B cell (primary cell): ENCODE measurements around the gene PCMTD2. TPM values are rescaled to one million over a fixed set of nuclear protein-coding genes. Genes with fewer than 3 reads are reported as not detected.

Experiments
- ATAC-seq: fragments of 200-7000 bp; cut with Tn5 transposase; one replicate; pipeline ENCODE4 v1.10.0; 2021; ENCODE audit warnings: low read depth, mild to moderate bottlenecking, moderate number of reproducible peaks, moderate library complexity
- CTCF ChIA-PET: fragments of 350-600 bp; sonication (Branson Sonifier 250); formaldehyde crosslinking; loops from one replicate; lab custom pipeline; 2021; ENCODE audit warnings: antibody characterized with exemption, inconsistent platforms; lab: Charles Lee
- POLR2A ChIA-PET: fragments of 350-600 bp; sonication (Branson Sonifier 250); formaldehyde crosslinking; loops from one replicate; lab custom pipeline; 2021; ENCODE audit warnings: antibody characterized with exemption; lab: Charles Lee
- DNase-seq: peaks from one replicate; pipeline ENCODE4 v3.0.0; 2013
- H2AFZ ChIP-seq: 2 replicates; pipeline ENCODE4 v1.6.1; 2012; ENCODE audit warnings: mild to moderate bottlenecking, low read depth, low read length; ENCODE audit not compliant: insufficient read depth, poor library complexity, severe bottlenecking
- H3K27ac ChIP-seq, 2 donors: 1 replicate in 1 of 2; 2 replicates in 1 of 2; pipeline ENCODE4 v1.5.1; 2012 to 2013; ENCODE audit warnings: low read length in 2 of 2, mild to moderate bottlenecking in 2 of 2, moderate library complexity in 1 of 2
- H3K27me3 ChIP-seq, 4 experiments: fragments of 200-600 bp in 1 of 4; sonication (generic) in 1 of 4; replicated peaks in 1 of 4; 1 replicate in 2 of 4; 2 replicates in 2 of 4; pipeline versions ENCODE4 v1.6.1 to v1.7.0; 2013 to 2016; ENCODE audit warnings: low read length in 3 of 4, mild to moderate bottlenecking in 2 of 4, mixed read lengths in 1 of 4, moderate library complexity in 1 of 4; ENCODE audit not compliant: insufficient read depth in 4 of 4, control insufficient read depth in 3 of 4; ENCODE audit errors: control extremely low read depth in 1 of 4
- H3K36me3 ChIP-seq, 2 experiments: replicated peaks in 1 of 2; 1 replicate in 1 of 2; 2 replicates in 1 of 2; pipeline versions ENCODE4 v1.6.1 to v1.7.1; 2013; ENCODE audit warnings: low read length in 1 of 2; ENCODE audit not compliant: insufficient read depth in 2 of 2, control insufficient read depth in 1 of 2; ENCODE audit errors: control extremely low read depth in 1 of 2, extremely low read depth in 1 of 2
- H3K4me1 ChIP-seq, 2 donors: fragments of 200-600 bp in 1 of 2; sonication (generic) in 1 of 2; 1 replicate in 1 of 2; 2 replicates in 1 of 2; pipeline versions ENCODE4 v1.5.1 to v1.6.1; 2013 to 2017; ENCODE audit warnings: low read length in 2 of 2; ENCODE audit not compliant: control insufficient read depth in 2 of 2, insufficient read depth in 2 of 2
- H3K4me2 ChIP-seq: replicated peaks from 2 replicates; pipeline ENCODE3; 2012; ENCODE audit warnings: mild to moderate bottlenecking, low read depth, low read length; ENCODE audit not compliant: poor library complexity, severe bottlenecking
- H3K4me3 ChIP-seq, 5 experiments: fragments of 200-600 bp in 1 of 5; sonication (generic) in 1 of 5; 1 replicate in 3 of 5; 2 replicates in 2 of 5; pipeline versions ENCODE4 v1.5.1 to v1.7.0; 2011 to 2016; ENCODE audit warnings: low read length in 4 of 5, mild to moderate bottlenecking in 4 of 5, low read depth in 2 of 5, control low read depth in 1 of 5, moderate library complexity in 1 of 5; ENCODE audit not compliant: insufficient read depth in 1 of 5; ENCODE audit errors: control extremely low read depth in 1 of 5, extremely low read depth in 1 of 5
- H3K79me2 ChIP-seq: fragments of 200-600 bp; sonication (generic); one replicate; pipeline ENCODE4 v1.6.0; 2016; ENCODE audit warnings: low read length; ENCODE audit not compliant: control insufficient read depth, insufficient read depth
- H3K9ac ChIP-seq: fragments of 200-600 bp; sonication (generic); 2 replicates; pipeline ENCODE4 v1.6.1; 2017; ENCODE audit warnings: mild to moderate bottlenecking, low read length, moderate library complexity
- H3K9me3 ChIP-seq, 3 donors: one replicate each; pipeline versions ENCODE4 v1.6.1 to v1.7.1; 2013; ENCODE audit warnings: low read length in 2 of 3; ENCODE audit not compliant: control insufficient read depth in 2 of 3, insufficient read depth in 1 of 3; ENCODE audit errors: control extremely low read depth in 1 of 3
- H4K20me1 ChIP-seq: 2 replicates; pipeline ENCODE4 v1.6.0; 2012; ENCODE audit warnings: mild to moderate bottlenecking, low read length; ENCODE audit not compliant: insufficient read depth, control insufficient read depth, poor library complexity, severe bottlenecking
- H3K27ac Mint-ChIP-seq: one replicate; pipeline ENCODE4 v1.8.0; 2021; ENCODE audit warnings: mixed read lengths
- H3K27me3 Mint-ChIP-seq: one replicate; pipeline ENCODE4 v1.8.0; 2021; ENCODE audit warnings: mixed read lengths
- H3K4me1 Mint-ChIP-seq: one replicate; pipeline ENCODE4 v1.8.0; 2021; ENCODE audit warnings: mixed read lengths
- H3K4me3 Mint-ChIP-seq: one replicate; pipeline ENCODE4 v1.8.0; 2021; ENCODE audit warnings: mixed read lengths
- H3K9me3 Mint-ChIP-seq: one replicate; pipeline ENCODE4 v1.8.0; 2022; ENCODE audit warnings: mixed read lengths; ENCODE audit not compliant: insufficient read depth
- EZH2 ChIP-seq: IDR thresholded peaks from 2 replicates; pipeline ENCODE4 v1.6.1; 2012; ENCODE audit warnings: borderline replicate concordance, low read depth, mild to moderate bottlenecking, moderate library complexity, low read length; ENCODE audit not compliant: insufficient read depth, poor library complexity, severe bottlenecking
- WGBS: methylation state at CpG from one replicate; pipeline ENCODE4 v1.1.5; 2013; ENCODE audit warnings: missing lambda C conversion rate; ENCODE audit not compliant: insufficient coverage; 5-methylcytosine and 5-hydroxymethylcytosine counted together
- intact Hi-C: fragments of 100-400 bp; cut with micrococcal nuclease; formaldehyde crosslinking; loops from one replicate; pipeline ENCODE4 v1.10.0; 2022
- polyA plus RNA-seq: library from polyadenylated mRNA; depleted of rRNA; stranded (reverse); fragments of >200 nt; gene quantifications from 2 replicates; pipeline ENCODE4 v1.2.3, GENCODE V29; 2012
- total RNA-seq, 2 donors: library from RNA; stranded (reverse); fragments of 120-200 nt in 1 of 2; gene quantifications; 1 replicate in 1 of 2; 2 replicates in 1 of 2; pipeline versions ENCODE4 v1.2.3 to v1.2.4, GENCODE V29; 2013 to 2022
- TF ChIP-seq, protein P1 (sequence below): fragments of 200-600 bp; IDR thresholded peaks from one replicate; pipeline ENCODE4 v1.8.0; 2022; ENCODE audit warnings: antibody characterized with exemption, mild to moderate bottlenecking

Gene PCMTD2
- total and polyA plus RNA-seq, 2 donors (not counting 1 experiment from before 2014, with no cell fraction given), result 39.8 to 131 TPM

- Histone ChIP-seq H3K27me3 (no peaks in the 10 kb centered on the region), H3K4me3 (no peak overlapping the region), H3K9me3 (no peaks in the 10 kb centered on the region), H2AFZ (no peak overlapping the region), H3K27ac (no peak overlapping the region), H3K4me1 (no peaks in the 10 kb centered on the region), H3K4me2 (no peak overlapping the region), H3K9ac (no peak overlapping the region), H3K79me2 (no peaks in the 10 kb centered on the region), H4K20me1 (no peaks in the 10 kb centered on the region), H3K36me3 (no peaks in the 10 kb centered on the region)
- H3K4me1 Mint-ChIP-seq, result peaks cover 6% of the 10 kb centered on the region
- H3K4me3 Mint-ChIP-seq, result no peak overlapping the region
- intact Hi-C loops, result no loop called here
- WGBS, result 45% methylated on average over 3 of the region's 3 CpGs
- ATAC-seq, result no peak
- ChIA-PET POLR2A (no interaction called here), CTCF (no interaction called here)
- DNase-seq, result no peak
- no peak overlapping the region for H3K27ac Mint-ChIP-seq
- no peak for TF ChIP-seq EZH2
- TF ChIP-seq, protein P1, sequence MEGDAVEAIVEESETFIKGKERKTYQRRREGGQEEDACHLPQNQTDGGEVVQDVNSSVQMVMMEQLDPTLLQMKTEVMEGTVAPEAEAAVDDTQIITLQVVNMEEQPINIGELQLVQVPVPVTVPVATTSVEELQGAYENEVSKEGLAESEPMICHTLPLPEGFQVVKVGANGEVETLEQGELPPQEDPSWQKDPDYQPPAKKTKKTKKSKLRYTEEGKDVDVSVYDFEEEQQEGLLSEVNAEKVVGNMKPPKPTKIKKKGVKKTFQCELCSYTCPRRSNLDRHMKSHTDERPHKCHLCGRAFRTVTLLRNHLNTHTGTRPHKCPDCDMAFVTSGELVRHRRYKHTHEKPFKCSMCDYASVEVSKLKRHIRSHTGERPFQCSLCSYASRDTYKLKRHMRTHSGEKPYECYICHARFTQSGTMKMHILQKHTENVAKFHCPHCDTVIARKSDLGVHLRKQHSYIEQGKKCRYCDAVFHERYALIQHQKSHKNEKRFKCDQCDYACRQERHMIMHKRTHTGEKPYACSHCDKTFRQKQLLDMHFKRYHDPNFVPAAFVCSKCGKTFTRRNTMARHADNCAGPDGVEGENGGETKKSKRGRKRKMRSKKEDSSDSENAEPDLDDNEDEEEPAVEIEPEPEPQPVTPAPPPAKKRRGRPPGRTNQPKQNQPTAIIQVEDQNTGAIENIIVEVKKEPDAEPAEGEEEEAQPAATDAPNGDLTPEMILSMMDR, result no peak
- no peaks in the 10 kb centered on the region for H3K9me3 Mint-ChIP-seq
- no peaks in the 10 kb centered on the region for H3K27me3 Mint-ChIP-seq
Measured at GRCh38 chr20:64232794-64233193, 22.8 kb upstream of the PCMTD2 start.

DNA sequence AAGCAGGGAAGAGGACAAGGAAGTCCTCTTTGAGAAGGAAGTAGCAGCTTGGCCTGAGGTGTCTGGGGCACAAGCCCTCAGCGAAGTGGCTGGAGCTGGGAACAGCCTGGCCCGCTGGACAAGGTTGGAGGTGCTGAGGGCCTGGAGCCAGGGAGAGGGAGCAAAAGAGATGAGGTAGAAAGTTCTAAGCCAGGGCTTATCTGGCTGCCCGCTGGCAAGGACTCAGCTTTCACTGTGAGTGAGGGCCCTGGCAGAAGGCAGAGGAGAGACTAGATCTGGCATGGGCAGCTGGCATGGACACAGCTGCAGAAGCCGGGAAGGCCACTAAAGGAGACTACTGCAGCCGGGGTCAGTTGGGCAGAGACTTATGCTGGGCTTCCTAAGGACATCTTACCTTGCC is 21.8 kb upstream of the PCMTD2 start:
- ChIA-PET CTCF (no interaction called here), POLR2A (no interaction called here)
- Histone ChIP-seq H2AFZ (no peak overlapping the region), H3K27ac (no peak overlapping the region), H3K4me3 (no peak overlapping the region), H3K4me2 (no peak overlapping the region), H3K9ac (no peak overlapping the region), H4K20me1 (no peaks in the 10 kb centered on the region), H3K9me3 (no peaks in the 10 kb centered on the region), H3K79me2 (no peaks in the 10 kb centered on the region), H3K36me3 (no peaks in the 10 kb centered on the region), H3K4me1 (no peaks in the 10 kb centered on the region), H3K27me3 (no peaks in the 10 kb centered on the region)
- ATAC-seq (no peak), DNase-seq (no peak)
- Mint-ChIP-seq H3K4me3 (no peak overlapping the region), H3K27ac (no peak overlapping the region), H3K9me3 (no peaks in the 10 kb centered on the region), H3K27me3 (no peaks in the 10 kb centered on the region), H3K4me1 (peaks cover 6% of the 10 kb centered on the region)
- TF ChIP-seq, protein P1, result no peak
- no peak for TF ChIP-seq EZH2
- intact Hi-C loops, result no loop called here
- WGBS, result 90% methylated on average over 3 of the region's 5 CpGs
